SH-SY5Y (cell line): ENCODE results near the gene NAA25.

Source experiments
- GATA2 ChIP-seq: IDR thresholded peaks from 2 replicates; pipeline ENCODE4 v1.6.1; 2011; ENCODE audit warnings: mild to moderate bottlenecking, low read depth, low read length
- GATA3 ChIP-seq: IDR thresholded peaks from 2 replicates; pipeline ENCODE4 v1.6.1; 2011; ENCODE audit warnings: low read depth, mild to moderate bottlenecking, low read length, moderate library complexity

DNA sequence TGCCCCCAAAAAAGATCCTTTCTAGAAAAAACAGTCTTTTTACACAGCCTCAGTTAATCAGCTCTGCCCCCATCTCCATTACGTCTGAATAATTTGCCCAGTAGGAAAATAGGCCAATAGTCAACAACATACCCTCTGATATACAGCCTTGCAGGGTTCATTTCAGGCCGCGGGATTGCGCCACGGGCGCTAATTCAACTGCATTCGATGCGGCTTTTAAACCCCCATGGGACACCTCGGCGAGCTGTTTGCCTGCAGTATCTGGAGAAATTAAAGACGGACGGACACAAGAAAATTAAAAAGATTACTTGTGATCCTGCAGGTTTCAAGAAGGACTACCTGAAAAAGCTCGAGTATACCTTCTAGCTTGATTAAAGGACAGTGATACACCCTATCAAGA is 59.2 kb downstream of the NAA25 start:
- TF ChIP-seq GATA2 (no peak), GATA3 (no peak)
